Glutamatergic neuron (in vitro differentiated cells): Measurements from ENCODE around the gene MAB21L3. TPM values are rescaled to one million over a fixed set of nuclear protein-coding genes. Genes with fewer than 3 reads are reported as not detected.

Source experiments
- DNase-seq: peaks from one replicate; pipeline ENCODE4 v3.0.0; 2022
- H3K27ac Mint-ChIP-seq: one replicate; pipeline ENCODE4 v1.8.0; 2020; ENCODE audit warnings: mild to moderate bottlenecking, mixed read lengths, inconsistent platforms; ENCODE audit not compliant: unreplicated experiment
- H3K27me3 Mint-ChIP-seq: one replicate; pipeline ENCODE4 v1.8.0; 2020; ENCODE audit warnings: mild to moderate bottlenecking, moderate library complexity, mixed read lengths, inconsistent platforms; ENCODE audit not compliant: unreplicated experiment
- H3K36me3 Mint-ChIP-seq: one replicate; pipeline ENCODE4 v1.8.0; 2020; ENCODE audit warnings: mild to moderate bottlenecking, mixed read lengths, inconsistent platforms; ENCODE audit not compliant: unreplicated experiment
- H3K4me1 Mint-ChIP-seq: one replicate; pipeline ENCODE4 v1.8.0; 2020; ENCODE audit warnings: mild to moderate bottlenecking, low read depth, mixed read lengths, inconsistent platforms; ENCODE audit not compliant: unreplicated experiment
- H3K4me3 Mint-ChIP-seq: one replicate; pipeline ENCODE4 v1.8.0; 2020; ENCODE audit warnings: mild to moderate bottlenecking, mixed read lengths, inconsistent platforms; ENCODE audit not compliant: unreplicated experiment
- H3K9me3 Mint-ChIP-seq: one replicate; pipeline ENCODE4 v1.8.0; 2020; ENCODE audit warnings: mild to moderate bottlenecking, moderate library complexity, mixed read lengths, inconsistent platforms; ENCODE audit not compliant: unreplicated experiment
- CTCF ChIP-seq: fragments of 200-600 bp; sonication (generic); IDR thresholded peaks from one replicate; pipeline ENCODE4 v1.5.0; 2021; ENCODE audit not compliant: partially characterized antibody, unreplicated experiment
- total RNA-seq: library from RNA; stranded (reverse); fragmentation: NEBNext Ultra II Directional; extraction: Animal tissue kit (Norgen Biotek cat#: 25700); gene quantifications from one replicate; pipeline ENCODE4 v1.2.1, GENCODE V29; 2021; ENCODE audit not compliant: unreplicated experiment

The MAB21L3 gene
- total RNA-seq, 1 donor from 2014 or later: 0.22 TPM

GRCh38 chr1:116127123-116127847 lies 16.1 kb downstream of the MAB21L3 start:
- H3K9me3 Mint-ChIP-seq: no peaks in the 10 kb centered on the region
- no peaks in the 10 kb centered on the region for H3K36me3 Mint-ChIP-seq
- no peak overlapping the region for H3K27ac Mint-ChIP-seq
- no peaks in the 10 kb centered on the region for H3K4me1 Mint-ChIP-seq
- no peaks in the 10 kb centered on the region for H3K27me3 Mint-ChIP-seq
- no peak for TF ChIP-seq CTCF
- no peak for DNase-seq
- H3K4me3 Mint-ChIP-seq: no peak overlapping the region

DNA sequence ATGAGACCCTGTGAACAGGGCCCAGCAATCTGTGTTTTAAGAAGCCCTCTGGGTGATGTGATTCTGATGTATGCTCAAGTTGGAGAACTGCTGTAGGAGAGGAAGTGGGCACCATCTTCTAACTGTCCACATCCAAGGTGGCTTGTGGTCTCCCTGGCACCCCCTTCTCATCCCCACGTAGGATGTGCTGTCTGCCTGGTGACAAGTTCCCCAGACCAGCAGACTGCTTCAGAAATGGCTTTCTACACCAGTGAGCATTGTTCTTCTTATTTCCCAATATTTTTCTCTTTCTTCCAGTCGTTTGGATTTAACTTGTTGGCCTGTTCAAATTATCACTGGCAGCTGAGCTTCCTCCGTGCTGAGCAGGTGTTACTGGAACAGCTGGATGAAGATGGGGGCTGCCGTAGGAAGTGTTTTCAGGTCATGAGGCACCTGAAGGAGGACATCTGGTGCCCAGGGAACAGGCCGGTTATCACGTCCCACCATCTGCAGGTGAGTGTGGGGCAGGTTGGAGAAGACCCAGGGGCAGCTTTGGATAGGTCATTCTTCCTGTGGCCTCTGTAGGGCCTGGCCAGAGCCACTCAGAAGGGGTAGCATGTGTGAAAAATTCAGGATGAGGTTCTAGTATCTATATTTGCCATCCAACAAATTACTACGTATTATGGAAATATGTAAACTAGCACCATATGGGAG lies 16.8 kb downstream of the MAB21L3 start:
- no peak for TF ChIP-seq CTCF
- Mint-ChIP-seq H3K27ac (no peak overlapping the region), H3K9me3 (no peaks in the 10 kb centered on the region), H3K36me3 (no peaks in the 10 kb centered on the region), H3K27me3 (no peaks in the 10 kb centered on the region), H3K4me3 (no peak overlapping the region), H3K4me1 (no peaks in the 10 kb centered on the region)
- DNase-seq: no peak

DNA sequence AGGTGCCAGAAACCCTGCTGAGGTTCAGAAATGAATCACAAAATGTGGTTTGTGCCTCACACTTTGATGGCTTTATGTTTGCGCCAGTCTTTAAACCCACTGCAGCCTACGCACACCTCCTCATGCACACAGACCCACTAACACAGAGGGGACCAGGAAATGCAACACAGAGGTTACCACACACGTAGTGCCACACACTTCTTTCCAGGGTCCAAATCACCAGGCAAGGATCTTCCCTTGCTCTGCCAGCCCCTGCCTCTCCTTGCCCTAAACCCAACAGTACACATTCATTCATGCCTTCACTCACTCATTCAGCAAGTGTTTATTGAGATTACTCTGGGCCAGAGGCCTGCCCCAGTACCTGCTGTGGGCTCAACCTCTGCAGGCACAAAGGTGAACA lies 17.5 kb downstream of the MAB21L3 start:
- DNase-seq: no peak
- no peaks in the 10 kb centered on the region for H3K9me3 Mint-ChIP-seq
- no peaks in the 10 kb centered on the region for H3K27me3 Mint-ChIP-seq
- no peak for TF ChIP-seq CTCF
- H3K4me1 Mint-ChIP-seq: no peaks in the 10 kb centered on the region
- H3K4me3 Mint-ChIP-seq: no peak overlapping the region
- no peak overlapping the region for H3K27ac Mint-ChIP-seq
- no peaks in the 10 kb centered on the region for H3K36me3 Mint-ChIP-seq

- DNase-seq: no peak
- Mint-ChIP-seq H3K36me3 (no peaks in the 10 kb centered on the region), H3K4me3 (no peak overlapping the region), H3K27me3 (no peaks in the 10 kb centered on the region), H3K27ac (no peak overlapping the region), H3K9me3 (no peaks in the 10 kb centered on the region), H3K4me1 (no peaks in the 10 kb centered on the region)
- no peak for TF ChIP-seq CTCF
Measured at GRCh38 chr1:116129537-116129936, 18.3 kb downstream of the MAB21L3 start.

GRCh38 chr1:116130356-116130755 lies 19.2 kb downstream of the MAB21L3 start:
- Mint-ChIP-seq H3K27me3 (no peaks in the 10 kb centered on the region), H3K27ac (no peak overlapping the region)

More at GRCh38 chr1:116130356-116130755, 19.2 kb downstream of the MAB21L3 start:
- H3K36me3 Mint-ChIP-seq: no peaks in the 10 kb centered on the region
- H3K4me1 Mint-ChIP-seq: no peaks in the 10 kb centered on the region
- no peak for TF ChIP-seq CTCF
- H3K9me3 Mint-ChIP-seq: no peaks in the 10 kb centered on the region
- DNase-seq: no peak
- H3K4me3 Mint-ChIP-seq: no peak overlapping the region
